Measurements from ENCODE around the gene ABL1.

Gene ABL1

GRCh38 chr9:130880599-130881220 is 45.7 kb downstream of the ABL1 start:
- peaks cover 22% of the 10 kb centered on the region for H3K36me3 Mint-ChIP-seq
- no peaks in the 10 kb centered on the region for H3K4me1 Mint-ChIP-seq
- H3K9me3 Mint-ChIP-seq = no peaks in the 10 kb centered on the region
- no peak overlapping the region for H3K27ac Mint-ChIP-seq
- no peaks in the 10 kb centered on the region for H3K27me3 Mint-ChIP-seq
- H3K4me3 Mint-ChIP-seq = no peak overlapping the region
- no peak for DNase-seq (ENCODE audit: low spot score in 2 of 2)
- ATAC-seq (ENCODE audit: low read depth) = no peak

DNA sequence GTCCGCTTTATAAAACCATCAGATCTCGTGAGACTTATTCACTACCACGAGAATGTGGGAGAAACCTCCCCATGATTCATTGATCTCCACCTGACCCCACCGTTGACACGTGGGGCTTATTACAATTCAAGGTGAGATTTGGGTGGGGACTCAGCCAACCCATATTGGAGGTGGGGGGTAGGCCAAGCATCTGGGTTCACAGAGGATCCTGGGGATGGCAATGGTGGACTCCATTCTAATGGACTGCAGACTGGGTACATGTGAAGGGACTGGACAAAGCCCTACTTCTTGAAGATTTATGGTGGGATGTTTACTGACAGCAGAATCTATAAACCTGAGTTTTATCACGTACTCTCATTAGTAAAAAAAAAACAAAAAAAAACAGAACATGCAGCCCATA is 46.5 kb downstream of the ABL1 start:
- Mint-ChIP-seq H3K9me3 (no peaks in the 10 kb centered on the region), H3K27ac (no peak overlapping the region), H3K27me3 (no peaks in the 10 kb centered on the region), H3K36me3 (peaks cover 23% of the 10 kb centered on the region), H3K4me3 (no peak overlapping the region), H3K4me1 (no peaks in the 10 kb centered on the region)
- ATAC-seq (ENCODE audit: low read depth) = no peak
- DNase-seq (ENCODE audit: low spot score in 2 of 2) = no peak

DNA sequence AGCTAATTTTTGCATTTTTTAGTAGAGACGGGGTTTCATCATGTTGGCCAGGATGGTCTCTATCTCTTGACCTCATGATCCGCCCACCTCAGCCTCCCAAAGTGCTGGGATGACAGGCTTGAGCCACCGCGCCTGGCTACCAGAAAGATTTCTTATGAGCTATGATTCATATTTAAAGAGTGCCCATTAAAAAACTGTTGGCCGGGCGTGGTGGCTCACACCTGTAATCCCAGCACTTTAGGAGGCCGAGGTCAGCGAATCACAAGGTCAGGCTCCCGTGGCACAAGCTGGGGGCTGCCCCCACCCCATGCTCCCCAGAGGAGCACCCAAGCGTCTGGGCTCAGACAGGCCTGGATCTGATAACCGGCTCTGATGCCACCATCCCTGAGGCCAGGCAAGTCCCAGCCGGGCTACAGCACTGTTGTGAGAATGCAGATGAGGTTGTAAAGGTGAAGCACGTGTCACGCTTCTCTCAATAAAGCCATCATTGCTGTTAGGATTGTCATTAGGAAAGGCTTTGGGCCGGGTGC is 47.7 kb downstream of the ABL1 start:
- H3K4me3 Mint-ChIP-seq = no peak overlapping the region
- DNase-seq (ENCODE audit: low spot score in 2 of 2) (no peak), ATAC-seq (ENCODE audit: low read depth) (no peak)
- H3K27me3 Mint-ChIP-seq = no peaks in the 10 kb centered on the region
- peaks cover 21% of the 10 kb centered on the region for H3K36me3 Mint-ChIP-seq
- H3K4me1 Mint-ChIP-seq = no peaks in the 10 kb centered on the region
- H3K27ac Mint-ChIP-seq = no peak overlapping the region
- H3K9me3 Mint-ChIP-seq = no peaks in the 10 kb centered on the region

DNA sequence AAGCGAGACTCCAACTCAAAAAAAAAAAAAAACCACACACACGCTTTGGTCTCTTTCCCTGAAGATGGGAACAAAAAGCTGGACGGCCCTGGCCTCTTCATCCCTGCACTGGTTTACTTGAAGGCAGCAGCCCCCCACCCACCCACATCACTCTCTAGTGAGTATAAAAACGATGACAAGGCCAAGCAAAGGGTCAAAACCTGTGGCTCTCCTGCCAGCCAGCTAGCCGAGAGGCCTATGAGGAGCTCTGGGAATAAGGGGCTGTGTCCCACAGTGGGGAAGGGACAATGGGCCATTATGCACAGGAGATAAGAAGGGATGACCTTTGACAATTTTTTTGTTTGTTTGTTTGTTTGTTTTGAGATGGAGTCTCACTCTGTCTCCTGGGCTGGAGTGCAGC is 48.4 kb downstream of the ABL1 start:
- ATAC-seq (ENCODE audit: low read depth) = no peak
- Mint-ChIP-seq H3K27ac (no peak overlapping the region), H3K36me3 (peaks cover 25% of the 10 kb centered on the region)

DNA sequence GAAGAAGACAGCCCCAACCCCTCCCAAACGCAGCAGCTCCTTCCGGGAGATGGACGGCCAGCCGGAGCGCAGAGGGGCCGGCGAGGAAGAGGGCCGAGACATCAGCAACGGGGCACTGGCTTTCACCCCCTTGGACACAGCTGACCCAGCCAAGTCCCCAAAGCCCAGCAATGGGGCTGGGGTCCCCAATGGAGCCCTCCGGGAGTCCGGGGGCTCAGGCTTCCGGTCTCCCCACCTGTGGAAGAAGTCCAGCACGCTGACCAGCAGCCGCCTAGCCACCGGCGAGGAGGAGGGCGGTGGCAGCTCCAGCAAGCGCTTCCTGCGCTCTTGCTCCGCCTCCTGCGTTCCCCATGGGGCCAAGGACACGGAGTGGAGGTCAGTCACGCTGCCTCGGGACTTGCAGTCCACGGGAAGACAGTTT is 49.1 kb downstream of the ABL1 start:
- no peaks in the 10 kb centered on the region for H3K27me3 Mint-ChIP-seq
- no peaks in the 10 kb centered on the region for H3K9me3 Mint-ChIP-seq
- H3K36me3 Mint-ChIP-seq = peaks cover 24% of the 10 kb centered on the region
- no peaks in the 10 kb centered on the region for H3K4me1 Mint-ChIP-seq
- no peak overlapping the region for H3K27ac Mint-ChIP-seq
- H3K4me3 Mint-ChIP-seq = no peak overlapping the region
- ATAC-seq (ENCODE audit: low read depth) (no peak), DNase-seq (ENCODE audit: low spot score in 2 of 2) (no peak)

More for the DNA sequence above, 48.4 kb downstream of the ABL1 start:
- H3K4me1 Mint-ChIP-seq = no peaks in the 10 kb centered on the region
- no peaks in the 10 kb centered on the region for H3K27me3 Mint-ChIP-seq
- no peak for DNase-seq (ENCODE audit: low spot score in 2 of 2)
- H3K9me3 Mint-ChIP-seq = no peaks in the 10 kb centered on the region
- no peak overlapping the region for H3K4me3 Mint-ChIP-seq

DNA sequence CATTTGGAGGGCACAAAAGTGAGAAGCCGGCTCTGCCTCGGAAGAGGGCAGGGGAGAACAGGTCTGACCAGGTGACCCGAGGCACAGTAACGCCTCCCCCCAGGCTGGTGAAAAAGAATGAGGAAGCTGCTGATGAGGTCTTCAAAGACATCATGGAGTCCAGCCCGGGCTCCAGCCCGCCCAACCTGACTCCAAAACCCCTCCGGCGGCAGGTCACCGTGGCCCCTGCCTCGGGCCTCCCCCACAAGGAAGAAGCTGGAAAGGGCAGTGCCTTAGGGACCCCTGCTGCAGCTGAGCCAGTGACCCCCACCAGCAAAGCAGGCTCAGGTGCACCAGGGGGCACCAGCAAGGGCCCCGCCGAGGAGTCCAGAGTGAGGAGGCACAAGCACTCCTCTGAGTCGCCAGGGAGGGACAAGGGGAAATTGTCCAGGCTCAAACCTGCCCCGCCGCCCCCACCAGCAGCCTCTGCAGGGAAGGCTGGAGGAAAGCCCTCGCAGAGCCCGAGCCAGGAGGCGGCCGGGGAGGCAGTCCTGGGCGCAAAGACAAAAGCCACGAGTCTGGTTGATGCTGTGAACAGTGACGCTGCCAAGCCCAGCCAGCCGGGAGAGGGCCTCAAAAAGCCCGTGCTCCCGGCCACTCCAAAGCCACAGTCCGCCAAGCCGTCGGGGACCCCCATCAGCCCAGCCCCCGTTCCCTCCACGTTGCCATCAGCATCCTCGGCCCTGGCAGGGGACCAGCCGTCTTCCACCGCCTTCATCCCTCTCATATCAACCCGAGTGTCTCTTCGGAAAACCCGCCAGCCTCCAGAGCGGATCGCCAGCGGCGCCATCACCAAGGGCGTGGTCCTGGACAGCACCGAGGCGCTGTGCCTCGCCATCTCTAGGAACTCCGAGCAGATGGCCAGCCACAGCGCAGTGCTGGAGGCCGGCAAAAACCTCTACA is 49.8 kb downstream of the ABL1 start:
- no peak overlapping the region for H3K4me3 Mint-ChIP-seq
- no peak overlapping the region for H3K27ac Mint-ChIP-seq
- ATAC-seq (ENCODE audit: low read depth) = no peak
- peaks cover 19% of the 10 kb centered on the region for H3K36me3 Mint-ChIP-seq
- DNase-seq (ENCODE audit: low spot score in 2 of 2) = no peak
- no peaks in the 10 kb centered on the region for H3K27me3 Mint-ChIP-seq
- H3K4me1 Mint-ChIP-seq = no peaks in the 10 kb centered on the region
- no peaks in the 10 kb centered on the region for H3K9me3 Mint-ChIP-seq

DNA sequence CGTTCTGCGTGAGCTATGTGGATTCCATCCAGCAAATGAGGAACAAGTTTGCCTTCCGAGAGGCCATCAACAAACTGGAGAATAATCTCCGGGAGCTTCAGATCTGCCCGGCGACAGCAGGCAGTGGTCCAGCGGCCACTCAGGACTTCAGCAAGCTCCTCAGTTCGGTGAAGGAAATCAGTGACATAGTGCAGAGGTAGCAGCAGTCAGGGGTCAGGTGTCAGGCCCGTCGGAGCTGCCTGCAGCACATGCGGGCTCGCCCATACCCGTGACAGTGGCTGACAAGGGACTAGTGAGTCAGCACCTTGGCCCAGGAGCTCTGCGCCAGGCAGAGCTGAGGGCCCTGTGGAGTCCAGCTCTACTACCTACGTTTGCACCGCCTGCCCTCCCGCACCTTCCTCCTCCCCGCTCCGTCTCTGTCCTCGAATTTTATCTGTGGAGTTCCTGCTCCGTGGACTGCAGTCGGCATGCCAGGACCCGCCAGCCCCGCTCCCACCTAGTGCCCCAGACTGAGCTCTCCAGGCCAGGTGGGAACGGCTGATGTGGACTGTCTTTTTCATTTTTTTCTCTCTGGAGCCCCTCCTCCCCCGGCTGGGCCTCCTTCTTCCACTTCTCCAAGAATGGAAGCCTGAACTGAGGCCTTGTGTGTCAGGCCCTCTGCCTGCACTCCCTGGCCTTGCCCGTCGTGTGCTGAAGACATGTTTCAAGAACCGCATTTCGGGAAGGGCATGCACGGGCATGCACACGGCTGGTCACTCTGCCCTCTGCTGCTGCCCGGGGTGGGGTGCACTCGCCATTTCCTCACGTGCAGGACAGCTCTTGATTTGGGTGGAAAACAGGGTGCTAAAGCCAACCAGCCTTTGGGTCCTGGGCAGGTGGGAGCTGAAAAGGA is 50.7 kb downstream of the ABL1 start:
- Mint-ChIP-seq H3K27me3 (no peaks in the 10 kb centered on the region), H3K36me3 (peaks cover 19% of the 10 kb centered on the region), H3K4me3 (no peak overlapping the region), H3K9me3 (no peaks in the 10 kb centered on the region), H3K27ac (no peak overlapping the region), H3K4me1 (no peaks in the 10 kb centered on the region)
- ATAC-seq (ENCODE audit: low read depth) = no peak
- DNase-seq (ENCODE audit: low spot score in 2 of 2) = no peak

DNA sequence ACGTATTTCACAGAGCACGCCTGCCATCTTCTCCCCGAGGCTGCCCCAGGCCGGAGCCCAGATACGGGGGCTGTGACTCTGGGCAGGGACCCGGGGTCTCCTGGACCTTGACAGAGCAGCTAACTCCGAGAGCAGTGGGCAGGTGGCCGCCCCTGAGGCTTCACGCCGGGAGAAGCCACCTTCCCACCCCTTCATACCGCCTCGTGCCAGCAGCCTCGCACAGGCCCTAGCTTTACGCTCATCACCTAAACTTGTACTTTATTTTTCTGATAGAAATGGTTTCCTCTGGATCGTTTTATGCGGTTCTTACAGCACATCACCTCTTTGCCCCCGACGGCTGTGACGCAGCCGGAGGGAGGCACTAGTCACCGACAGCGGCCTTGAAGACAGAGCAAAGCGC is 51.9 kb downstream of the ABL1 start:
- Mint-ChIP-seq H3K4me1 (no peaks in the 10 kb centered on the region), H3K36me3 (peaks cover 15% of the 10 kb centered on the region), H3K9me3 (no peaks in the 10 kb centered on the region), H3K27me3 (no peaks in the 10 kb centered on the region), H3K27ac (no peak overlapping the region), H3K4me3 (no peak overlapping the region)
- no peak for DNase-seq (ENCODE audit: low spot score in 2 of 2)
- ATAC-seq (ENCODE audit: low read depth) = no peak

DNA sequence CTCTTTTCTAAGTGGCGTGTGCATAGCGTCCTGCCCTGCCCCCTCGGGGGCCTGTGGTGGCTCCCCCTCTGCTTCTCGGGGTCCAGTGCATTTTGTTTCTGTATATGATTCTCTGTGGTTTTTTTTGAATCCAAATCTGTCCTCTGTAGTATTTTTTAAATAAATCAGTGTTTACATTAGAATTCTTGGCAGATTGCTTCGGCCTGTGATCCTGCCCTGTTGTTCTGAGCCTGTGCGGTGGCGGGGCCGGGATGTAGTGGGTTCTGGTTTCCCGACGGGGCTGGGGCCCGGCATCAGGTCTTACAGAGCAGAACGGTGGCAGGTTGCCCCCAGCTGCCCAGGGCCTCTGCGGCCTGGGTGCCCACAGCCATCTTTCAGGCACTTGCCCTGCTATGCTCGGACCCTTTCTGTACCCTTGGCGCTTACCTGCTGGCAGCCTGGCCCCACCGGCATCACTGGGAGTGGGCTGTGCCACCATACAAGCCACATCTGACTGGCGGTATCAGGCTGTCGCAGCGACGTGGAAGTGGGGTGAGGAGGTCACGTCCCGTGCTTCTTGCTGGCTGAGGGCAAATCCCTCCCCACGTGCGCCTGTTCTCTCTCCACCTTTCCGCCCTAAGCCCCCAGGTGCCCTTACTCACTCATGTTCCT is 52.6 kb downstream of the ABL1 start:
- H3K9me3 Mint-ChIP-seq = no peaks in the 10 kb centered on the region
- peaks cover 15% of the 10 kb centered on the region for H3K36me3 Mint-ChIP-seq
- no peak for DNase-seq (ENCODE audit: low spot score in 2 of 2)
- no peak overlapping the region for H3K4me3 Mint-ChIP-seq
- no peak overlapping the region for H3K27ac Mint-ChIP-seq
- no peaks in the 10 kb centered on the region for H3K27me3 Mint-ChIP-seq
- H3K4me1 Mint-ChIP-seq = no peaks in the 10 kb centered on the region
- ATAC-seq (ENCODE audit: low read depth) = no peak

GRCh38 chr9:130888146-130888885 is 53.3 kb downstream of the ABL1 start:
- no peak overlapping the region for H3K27ac Mint-ChIP-seq
- H3K4me1 Mint-ChIP-seq = no peaks in the 10 kb centered on the region
- peaks cover 17% of the 10 kb centered on the region for H3K36me3 Mint-ChIP-seq
- H3K27me3 Mint-ChIP-seq = no peaks in the 10 kb centered on the region
- H3K9me3 Mint-ChIP-seq = no peaks in the 10 kb centered on the region
- ATAC-seq (ENCODE audit: low read depth) (no peak), DNase-seq (ENCODE audit: low spot score in 2 of 2) (no peak)
- H3K4me3 Mint-ChIP-seq = no peak overlapping the region

GRCh38 chr9:130890124-130890523 is 55.1 kb downstream of the ABL1 start:
- no peak overlapping the region for H3K27ac Mint-ChIP-seq
- no peaks in the 10 kb centered on the region for H3K4me1 Mint-ChIP-seq
- no peaks in the 10 kb centered on the region for H3K27me3 Mint-ChIP-seq
- no peaks in the 10 kb centered on the region for H3K9me3 Mint-ChIP-seq
- ATAC-seq (ENCODE audit: low read depth) = no peak
- no peak for DNase-seq (ENCODE audit: low spot score in 2 of 2)
- peaks cover 16% of the 10 kb centered on the region for H3K36me3 Mint-ChIP-seq
- H3K4me3 Mint-ChIP-seq = no peak overlapping the region

DNA sequence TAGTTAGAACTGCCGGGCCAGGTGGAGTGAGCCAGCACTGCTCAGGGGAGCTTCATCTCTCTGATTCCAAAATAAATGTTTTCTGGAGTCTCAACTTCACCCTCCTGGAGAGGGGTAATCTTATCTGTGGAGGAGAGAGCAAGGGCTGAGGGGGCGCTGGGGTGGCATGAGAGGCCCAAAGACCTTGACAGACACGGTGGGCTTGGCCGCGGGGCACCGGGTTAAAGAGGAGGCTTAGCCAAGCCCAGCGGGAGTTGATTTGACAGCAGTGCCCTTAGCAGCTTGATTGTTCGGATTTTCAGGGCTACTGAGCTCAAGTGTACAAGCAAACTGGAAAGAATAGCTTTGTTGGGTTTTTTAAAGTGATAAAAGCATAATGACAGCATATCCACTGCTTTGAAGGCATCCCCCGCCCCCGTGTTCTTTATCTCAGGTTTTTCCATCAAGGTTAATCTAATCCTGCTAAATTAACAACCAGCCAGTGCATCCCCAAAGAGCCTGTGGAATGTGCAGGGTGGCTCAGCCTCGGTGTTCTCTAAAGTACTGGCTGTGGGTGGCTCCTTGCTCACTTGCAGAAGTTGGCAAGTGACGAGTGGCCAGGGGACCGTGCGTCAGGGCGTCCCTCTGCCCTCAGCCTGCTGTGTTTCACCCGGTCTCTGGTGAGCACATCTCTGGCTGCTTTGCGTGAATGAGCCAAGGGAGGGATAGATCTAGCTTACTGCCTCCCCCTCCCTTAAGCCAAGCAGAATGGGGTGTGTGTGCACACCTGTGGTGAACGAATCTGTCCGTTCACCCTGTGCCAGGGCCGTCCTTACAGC is 56.0 kb downstream of the ABL1 start:
- no peaks in the 10 kb centered on the region for H3K9me3 Mint-ChIP-seq
- H3K4me3 Mint-ChIP-seq = no peak overlapping the region
- ATAC-seq (ENCODE audit: low read depth) = no peak
- H3K27me3 Mint-ChIP-seq = no peaks in the 10 kb centered on the region
- no peaks in the 10 kb centered on the region for H3K4me1 Mint-ChIP-seq
- H3K27ac Mint-ChIP-seq = no peak overlapping the region
- no peak for DNase-seq (ENCODE audit: low spot score in 2 of 2)
- peaks cover 12% of the 10 kb centered on the region for H3K36me3 Mint-ChIP-seq

All from memory B cell (primary cell).